NCI-H446 treated with DMSO at 0.1 percent for 48 hours (cell line): ENCODE measurements around the gene ZNF43.
"Not testable (repeated sequence)": the region's sequence is repeated elsewhere in the genome, so short reads cannot be mapped to it uniquely, and the experiment has no call there.

ENCODE experiments used
- DNase-seq: peaks from one replicate; lab custom pipeline; 2025; lab: John Stamatoyannopoulos, UW

ZNF43 gene

DNA sequence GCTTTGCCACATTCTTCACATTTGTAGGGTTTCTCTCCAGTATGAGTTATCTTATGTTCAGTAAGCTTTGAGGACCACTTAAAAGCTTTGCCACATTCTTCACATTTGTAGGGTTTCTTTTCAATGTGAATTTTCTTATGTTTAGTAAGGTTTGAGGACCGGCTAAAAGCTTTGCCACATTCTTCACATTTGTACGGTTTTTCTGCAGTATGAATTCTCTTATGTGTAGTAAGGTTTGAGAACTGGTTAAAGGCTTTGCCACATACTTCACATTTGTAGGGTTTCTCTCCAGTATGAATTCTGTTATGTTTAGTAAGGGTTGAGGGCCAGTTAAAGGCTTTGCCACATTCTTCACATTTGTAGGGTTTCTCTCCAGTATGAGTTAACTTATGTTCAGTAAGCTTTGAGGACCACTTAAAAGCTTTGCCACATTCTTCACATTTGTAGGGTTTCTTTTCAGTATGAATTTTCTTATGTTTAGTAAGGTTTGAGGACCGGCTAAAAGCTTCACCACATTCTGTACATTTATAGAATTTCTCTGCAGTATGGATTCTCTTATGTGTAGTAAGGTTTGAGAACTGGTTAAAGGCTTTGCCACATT, 27.5 kb downstream of the ZNF43 start:
- not testable (repeated sequence) for DNase-seq

DNA sequence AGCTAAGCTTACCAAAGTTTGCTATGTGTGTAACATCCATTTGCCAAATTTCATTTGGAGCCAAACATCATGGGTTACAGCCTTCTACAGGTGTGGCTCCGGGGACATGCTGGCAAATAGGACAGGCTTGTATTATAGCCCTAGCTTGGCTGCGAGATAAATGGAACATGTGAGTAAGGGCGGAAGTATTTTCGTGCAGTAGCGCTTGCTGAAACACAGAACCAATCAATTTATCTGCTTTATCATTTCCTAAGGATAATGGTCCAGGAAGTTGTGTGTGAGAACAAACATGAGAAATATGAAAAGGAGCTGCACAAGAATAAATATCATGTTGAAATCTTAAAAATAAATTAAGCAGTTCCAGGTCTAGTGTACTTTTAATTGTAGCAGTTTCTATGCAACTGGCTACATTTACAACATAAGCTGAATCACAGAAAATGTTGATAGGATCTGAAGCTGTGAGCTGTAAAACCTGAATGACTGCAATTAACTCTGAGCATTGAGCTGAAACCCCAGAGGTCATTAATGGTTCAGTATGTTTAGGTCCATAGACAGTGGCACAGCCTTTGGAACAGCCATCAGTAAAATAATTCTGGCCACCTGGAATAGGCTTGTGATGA, 46.4 kb downstream of the ZNF43 start:
- no peak for DNase-seq

DNA sequence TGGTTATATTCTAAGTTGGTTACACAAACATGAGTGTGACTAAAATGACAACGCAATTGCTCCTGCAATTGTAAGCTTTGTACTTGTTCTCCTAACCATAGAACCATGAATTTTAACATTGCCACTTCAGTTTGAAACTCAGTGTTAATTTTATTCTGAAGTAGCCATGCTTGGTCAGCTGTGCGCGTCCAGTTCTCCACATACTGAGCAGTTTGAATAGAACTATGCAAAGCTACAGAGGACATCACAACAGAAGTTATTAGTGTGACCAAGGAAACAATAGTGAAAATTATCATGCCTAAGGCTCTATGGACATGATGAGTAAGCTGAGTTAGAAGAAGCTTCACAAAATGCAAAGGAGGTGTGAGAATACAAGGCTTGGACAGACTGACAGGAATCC, 49.0 kb downstream of the ZNF43 start:
- DNase-seq: no peak

DNA sequence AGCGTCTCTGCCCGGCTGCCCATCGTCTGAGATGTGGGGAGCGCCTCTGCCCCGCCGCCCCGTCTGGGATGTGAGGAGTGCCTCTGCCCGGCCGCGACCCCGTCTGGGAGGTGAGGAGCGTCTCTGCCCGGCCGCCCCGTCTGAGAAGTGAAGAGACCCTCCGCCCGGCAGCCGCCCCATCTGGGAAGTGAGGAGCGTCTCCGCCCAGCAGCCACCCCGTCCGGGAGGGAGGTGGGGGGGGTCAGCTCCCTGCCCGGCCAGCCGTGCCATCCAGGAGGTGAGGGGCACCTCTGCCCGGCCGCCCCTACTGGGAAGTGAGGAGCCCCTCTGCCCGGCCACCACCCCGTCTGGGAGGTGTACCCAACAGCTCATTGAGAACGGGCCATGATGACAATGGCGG, 60.2 kb downstream of the ZNF43 start:
- DNase-seq: not testable (repeated sequence)

DNA sequence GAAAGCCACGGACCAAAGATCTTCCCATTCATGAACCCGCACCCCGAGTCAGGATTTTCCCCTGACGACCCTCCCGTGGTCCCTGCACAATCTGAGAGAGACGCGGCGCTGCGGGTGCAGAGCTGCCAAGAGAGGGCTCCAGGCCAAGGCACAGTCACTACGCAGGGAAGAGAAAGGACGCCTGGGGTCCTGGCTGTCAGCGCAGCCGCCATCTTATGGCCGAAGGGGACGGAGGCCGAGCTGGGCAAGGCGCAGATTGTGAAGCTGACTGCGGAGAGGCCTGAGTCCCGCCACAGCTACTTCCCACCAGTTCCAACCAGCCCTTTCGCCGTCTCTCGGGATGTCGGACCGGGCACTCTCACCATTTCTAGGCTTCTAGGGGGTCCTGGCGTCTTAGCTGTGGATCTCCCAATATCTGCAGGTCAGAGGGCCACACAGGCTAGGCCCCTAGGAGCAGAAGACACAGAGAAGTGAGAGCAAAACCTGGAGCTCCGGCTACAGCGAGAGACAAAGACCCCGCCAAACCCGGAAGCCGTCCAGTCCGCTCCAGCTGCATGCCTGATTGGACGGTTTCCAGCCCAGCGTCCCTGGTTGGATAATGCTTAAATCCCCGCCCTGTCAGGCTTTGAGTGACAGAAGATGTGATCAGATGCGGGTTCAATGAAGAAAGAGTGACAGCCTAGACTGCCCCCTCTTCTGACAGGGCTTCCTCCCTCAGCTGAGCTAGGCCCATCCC, 68.7 kb downstream of the ZNF43 start, which contains the start of gene ZNF100:
TSS of gene ZNF100 (minus strand) at position 515 of the 736 bp plus-strand sequence. CDS start at position 365, 150 bp downstream.
- DNase-seq: peak; percentile 92

DNA sequence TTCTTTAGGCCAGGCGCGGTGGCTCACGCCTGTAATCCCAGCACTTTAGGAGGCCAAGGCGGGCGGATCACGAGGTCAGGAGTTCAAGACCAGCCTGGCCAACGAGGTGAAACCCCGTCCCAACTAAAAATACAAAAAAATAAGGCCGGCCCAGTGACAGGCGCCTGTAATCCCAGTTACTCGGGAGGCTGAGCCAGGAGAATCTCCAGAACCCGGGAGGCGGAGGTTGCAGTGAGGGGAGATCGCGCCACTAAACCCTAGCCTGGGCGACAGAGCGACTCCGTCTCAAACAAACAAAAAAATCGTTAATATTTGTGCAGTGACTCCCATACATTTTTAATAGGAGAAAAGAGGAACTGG, 69.3 kb downstream of the ZNF43 start:
- DNase-seq: not testable (repeated sequence)

DNA sequence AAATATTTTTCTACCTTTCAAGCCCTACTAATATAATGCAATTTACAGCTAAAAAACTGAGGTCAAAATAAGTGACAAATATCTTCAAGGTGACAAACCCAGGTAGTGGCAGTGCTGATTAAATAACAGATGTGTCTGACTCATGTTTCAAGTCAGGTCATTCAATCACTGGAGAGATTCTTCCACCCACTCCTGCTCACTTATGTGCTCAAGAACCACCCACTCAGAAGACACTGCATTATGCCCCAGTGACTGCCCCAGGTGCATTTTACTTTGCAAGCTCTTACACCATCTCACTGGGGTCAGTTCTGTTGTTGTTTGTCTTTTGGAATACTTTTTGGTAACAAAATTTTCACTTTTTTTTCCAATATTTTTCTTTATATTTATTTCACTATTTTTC, 70.8 kb downstream of the ZNF43 start:
- DNase-seq: no peak

DNA sequence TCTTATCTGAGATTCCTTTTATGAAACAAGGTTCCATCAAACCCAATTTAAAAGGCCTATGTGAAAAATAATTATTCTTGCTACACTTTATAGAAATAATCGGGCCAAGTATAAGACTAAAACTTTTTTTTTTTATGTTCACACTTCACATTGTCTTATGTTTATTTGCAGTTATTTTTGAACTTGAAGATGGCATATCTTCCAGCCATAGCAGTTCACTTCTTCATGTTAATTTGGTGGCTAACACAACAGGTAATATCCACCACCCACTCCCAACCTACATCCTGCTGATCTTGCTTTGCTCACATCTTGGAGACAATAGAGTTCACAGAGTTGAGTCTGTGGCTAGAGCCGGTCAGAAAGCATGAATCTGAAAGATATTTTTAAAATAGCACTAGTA, 74.4 kb downstream of the ZNF43 start:
- DNase-seq: not testable (repeated sequence)

DNA sequence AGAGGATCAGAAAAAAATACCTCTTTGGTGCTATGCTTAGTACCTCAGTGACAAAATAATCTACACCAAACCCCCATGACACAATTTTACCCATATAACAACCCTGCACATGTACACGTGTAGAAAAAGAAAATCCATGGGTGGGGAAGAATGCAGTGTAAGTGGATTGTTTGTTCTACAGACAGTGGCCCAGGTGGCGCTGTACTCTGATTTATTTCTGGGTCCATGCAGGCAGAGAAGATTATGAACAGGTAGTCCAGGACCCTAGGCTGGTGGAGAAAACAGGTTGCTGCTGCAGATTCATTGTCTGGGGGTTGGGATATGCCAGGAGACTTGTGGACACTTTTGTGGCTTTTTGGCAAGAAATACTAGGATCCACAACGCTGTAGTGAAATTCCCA, 77.7 kb downstream of the ZNF43 start:
- DNase-seq: no peak

DNA sequence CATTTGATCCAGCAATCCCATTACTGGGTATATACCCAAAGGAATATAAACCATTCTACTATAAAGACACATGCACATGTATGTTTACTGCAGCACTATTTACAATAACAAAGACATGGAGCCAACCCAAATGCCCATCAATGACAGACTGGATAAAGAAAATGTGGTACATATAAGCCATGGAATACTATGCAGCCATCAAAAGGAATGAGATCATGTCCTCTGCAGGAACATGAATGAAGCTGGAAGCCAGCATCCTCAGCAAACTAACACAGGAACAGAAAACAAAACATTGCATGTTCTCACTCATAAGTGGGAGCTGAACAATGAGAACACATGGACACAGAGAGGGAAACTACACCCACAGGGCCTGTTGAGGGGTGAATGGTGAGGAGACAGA, 80.4 kb downstream of the ZNF43 start:
- not testable (repeated sequence) for DNase-seq
